ENCODE measurements around the gene TIGAR.
A peak's percentile ranks its signal among the peaks of the same experiment; 100 is the strongest.

The TIGAR gene

DNA sequence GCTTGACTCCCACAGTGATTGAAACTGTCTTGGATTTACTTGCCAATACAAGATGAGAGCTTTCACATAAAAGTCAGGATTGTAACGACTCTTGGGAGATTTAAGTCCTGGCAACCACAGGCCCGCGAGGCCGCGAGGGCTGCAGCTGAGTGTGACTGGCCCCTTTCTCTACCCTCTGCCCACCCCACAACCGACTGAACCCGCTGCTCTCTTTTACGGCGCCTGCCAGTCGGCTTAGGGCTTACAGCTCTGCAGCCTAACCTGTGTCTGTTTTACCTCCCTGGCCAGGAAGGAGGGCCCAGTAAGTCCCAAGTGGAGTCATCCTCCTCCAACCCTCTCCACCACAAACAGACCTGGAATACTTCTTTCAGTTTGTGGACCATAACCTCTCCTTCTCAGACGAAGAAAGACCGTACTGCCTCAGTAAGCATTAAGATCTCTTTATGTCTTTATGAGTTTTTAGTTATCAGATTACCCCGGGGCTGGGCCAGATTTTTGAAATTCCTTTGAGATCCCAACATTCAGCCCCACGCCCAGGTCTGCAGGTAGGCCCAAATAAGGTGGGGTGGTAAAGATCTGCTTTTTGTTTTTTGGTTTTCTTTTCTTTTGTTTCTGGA, 12.6 kb upstream of the TIGAR start:
- no peak for DNase-seq

GRCh38 chr12:4311776-4312175, 9.2 kb upstream of the TIGAR start:
- DNase-seq = no peak

DNA sequence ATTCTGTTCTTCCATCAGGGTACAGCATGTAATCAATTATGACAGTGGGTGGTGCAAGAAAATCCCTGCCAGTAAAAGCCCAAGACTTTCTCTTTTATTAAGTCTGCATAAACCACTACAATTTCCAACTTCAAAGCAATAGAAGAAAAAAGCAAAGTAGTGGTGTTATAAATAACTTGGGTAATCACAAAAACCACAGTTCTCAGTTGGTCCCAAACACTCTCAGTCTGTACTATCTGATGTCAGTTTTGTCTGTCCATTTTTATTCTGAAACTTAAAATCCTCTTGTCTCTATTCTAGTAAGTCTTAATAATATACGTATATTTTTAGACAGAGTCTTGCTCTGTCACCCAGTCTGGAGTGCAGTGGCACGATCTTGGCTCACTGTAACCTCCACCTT, 8.8 kb upstream of the TIGAR start:
- no peak for DNase-seq

DNA sequence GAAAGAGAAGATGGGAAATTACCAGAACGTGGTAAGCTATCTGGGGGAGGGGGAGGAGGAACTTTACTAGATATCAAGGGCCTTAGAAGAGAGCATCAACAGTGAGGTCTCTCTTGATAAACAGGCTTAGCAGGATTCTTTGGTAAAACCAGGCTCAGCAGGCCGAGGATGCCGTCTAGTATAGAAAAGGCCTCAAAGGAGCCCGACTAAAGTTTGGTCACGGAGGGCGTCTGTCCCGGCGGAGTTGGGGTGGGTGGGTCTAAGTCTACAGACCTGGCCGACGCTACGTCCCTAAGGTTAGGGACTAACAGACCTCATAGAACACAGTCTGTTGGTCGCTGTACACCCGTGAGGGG, 538 bp upstream of the TIGAR start:
- no peak for DNase-seq

- DNase-seq = no peak
Observed at GRCh38 chr12:4322726-4323125, 1.7 kb downstream of the TIGAR start.

- no peak for DNase-seq
Observed at GRCh38 chr12:4323396-4323795, 2.4 kb downstream of the TIGAR start.

DNA sequence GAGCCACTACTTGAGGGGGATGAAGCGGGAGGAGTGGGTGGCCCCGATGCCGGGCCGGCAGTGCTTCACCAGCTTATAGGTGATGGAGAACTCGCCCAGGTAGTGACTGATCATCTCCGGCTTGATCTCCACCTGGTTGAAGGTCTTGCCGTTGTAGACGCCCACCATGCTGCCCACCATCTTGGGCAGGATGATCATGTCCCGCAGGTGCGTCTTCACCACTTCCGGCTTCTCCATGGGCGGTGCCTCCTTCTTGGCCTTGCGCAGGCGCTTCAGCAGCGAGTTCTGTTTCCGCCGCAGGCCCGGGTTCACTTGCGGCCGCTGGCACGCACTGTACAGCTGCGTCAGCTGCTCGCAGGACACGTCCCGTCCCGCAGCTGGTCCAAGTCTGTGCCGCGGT, 3.4 kb downstream of the TIGAR start:
- DNase-seq = no peak

- no peak for DNase-seq
Observed at GRCh38 chr12:4325966-4326365, 5.0 kb downstream of the TIGAR start.

DNA sequence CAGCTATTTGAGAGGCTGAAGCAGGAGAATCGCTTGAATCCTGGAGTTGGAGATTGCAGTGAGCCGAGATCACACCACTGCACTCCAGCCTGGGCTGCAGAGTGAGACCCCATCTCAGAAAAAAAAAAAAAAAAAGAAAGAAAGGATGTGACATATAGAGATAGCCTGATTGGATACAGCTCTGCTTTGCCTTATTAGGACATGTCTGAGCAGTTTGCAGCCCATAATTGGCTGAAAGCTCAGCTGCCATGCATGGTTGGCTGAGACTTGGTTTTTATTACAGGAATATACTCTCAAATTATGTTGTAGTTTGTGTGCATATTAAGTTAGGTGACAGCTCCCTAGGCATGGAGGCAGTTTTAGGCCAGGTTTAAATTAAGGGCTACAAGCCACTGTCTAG, 6.3 kb downstream of the TIGAR start:
- no peak for DNase-seq

GRCh38 chr12:4330203-4330602, 9.2 kb downstream of the TIGAR start:
- DNase-seq = no peak

DNA sequence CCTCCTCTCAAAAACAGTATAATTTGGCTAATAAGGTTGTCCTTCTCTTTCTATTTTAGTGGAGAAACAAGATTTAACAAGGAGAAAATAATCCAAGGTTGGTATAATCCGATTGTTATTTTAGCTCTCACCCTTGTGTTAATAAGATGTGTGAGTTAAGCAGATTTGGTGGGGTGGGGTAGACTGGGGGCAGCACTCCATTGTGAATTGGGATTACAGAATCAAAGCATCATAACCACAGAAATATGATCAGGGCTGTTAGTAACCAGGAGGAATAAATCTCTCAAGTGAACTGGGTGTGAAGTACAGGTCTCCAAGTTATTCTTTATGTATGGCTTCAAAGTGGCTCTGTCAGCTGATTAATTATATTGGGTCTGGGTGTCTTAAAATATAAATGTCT, 10.2 kb downstream of the TIGAR start:
- no peak for DNase-seq

GRCh38 chr12:4331842-4332241, 10.8 kb downstream of the TIGAR start:
- DNase-seq = no peak

DNA sequence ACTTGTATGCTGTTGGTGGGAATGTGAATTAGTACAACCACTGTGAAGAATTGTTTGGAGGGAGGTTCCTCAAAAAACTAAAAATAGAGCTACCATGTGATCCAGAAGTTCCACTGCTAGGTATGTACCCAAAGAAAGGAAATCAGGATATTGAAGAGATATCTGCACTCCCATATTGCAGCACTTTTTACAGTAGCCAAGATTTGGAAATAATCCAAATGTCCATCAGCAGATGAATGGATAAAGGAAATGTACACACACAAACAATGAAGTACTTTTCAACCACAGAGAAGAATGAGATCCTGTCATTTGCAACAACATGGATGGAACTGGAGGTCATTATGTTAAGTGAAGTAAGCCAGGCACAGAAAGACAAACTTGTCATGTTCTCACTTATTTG, 25.9 kb downstream of the TIGAR start:
- no peak for DNase-seq

DNA sequence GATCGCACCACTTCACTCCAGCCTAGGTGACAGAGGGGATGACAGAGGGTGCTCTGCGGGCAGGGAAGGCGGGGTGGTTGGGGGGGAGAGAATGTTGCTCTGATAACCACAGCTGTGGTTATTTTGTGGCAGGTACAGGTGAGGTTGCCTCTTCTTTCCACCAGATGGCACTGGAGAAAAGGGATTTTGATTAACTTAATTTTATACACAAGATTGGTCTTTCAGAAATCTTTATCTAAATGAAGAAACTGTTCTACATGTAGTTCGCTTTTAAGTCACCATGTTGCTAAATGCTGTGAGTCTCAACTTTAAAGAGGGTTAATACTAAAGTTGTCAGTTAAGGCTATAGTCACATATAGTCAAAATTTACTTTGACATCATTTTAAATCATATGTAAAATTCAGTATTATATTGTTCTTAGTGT, 32.8 kb downstream of the TIGAR start:
- DNase-seq = peak; percentile 7

GRCh38 chr12:4355156-4356040, 34.4 kb downstream of the TIGAR start:
- DNase-seq = no peak

- no peak for DNase-seq
Observed at GRCh38 chr12:4356041-4356327, 35.0 kb downstream of the TIGAR start.

- no peak for DNase-seq
Observed at GRCh38 chr12:4366090-4366489, 45.1 kb downstream of the TIGAR start.

- no peak for DNase-seq
Observed at GRCh38 chr12:4369548-4369947, 48.5 kb downstream of the TIGAR start.

DNA sequence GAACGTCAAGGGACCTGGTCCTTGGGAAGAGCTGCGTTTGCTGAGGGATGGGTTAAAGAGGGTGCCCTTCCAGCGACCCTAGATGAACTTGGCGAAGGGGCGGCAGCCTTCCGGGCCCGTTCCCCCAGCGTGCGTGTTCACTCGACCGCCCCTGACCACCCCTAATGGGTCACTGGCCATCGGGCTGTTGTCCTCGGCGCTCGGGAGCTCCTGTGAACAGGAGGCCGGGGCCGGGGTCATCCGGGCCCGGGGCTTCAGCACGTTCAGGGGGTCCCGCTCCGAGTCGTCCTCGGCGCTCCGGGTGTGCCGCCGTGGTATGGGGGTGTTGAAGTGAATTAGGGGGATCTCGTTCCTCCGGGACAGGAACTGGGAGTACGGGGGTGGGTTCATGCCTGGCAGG, 49.3 kb downstream of the TIGAR start:
- DNase-seq = no peak

- DNase-seq = no peak
Observed at GRCh38 chr12:4372653-4373052, 51.6 kb downstream of the TIGAR start.

DNA sequence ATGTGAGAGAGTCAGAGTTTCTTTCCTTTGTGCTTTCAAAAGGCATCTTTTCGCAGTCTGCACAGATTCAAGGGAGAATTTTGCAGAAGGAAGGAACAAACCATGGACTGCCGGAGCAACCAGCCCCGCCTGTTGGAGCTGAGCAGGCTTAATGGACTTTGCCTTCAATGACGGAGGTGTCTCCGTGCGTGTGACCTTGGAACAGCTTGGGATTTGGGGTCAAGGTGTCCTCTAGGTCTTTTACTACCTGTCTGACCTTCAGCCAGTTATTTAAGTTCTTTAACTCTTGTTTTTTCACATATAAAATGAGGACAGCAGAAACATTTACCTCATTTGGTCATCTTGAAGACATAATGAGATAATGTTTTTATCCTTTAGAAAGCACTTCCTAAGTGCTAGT, 54.4 kb downstream of the TIGAR start:
- no peak for DNase-seq

DNA sequence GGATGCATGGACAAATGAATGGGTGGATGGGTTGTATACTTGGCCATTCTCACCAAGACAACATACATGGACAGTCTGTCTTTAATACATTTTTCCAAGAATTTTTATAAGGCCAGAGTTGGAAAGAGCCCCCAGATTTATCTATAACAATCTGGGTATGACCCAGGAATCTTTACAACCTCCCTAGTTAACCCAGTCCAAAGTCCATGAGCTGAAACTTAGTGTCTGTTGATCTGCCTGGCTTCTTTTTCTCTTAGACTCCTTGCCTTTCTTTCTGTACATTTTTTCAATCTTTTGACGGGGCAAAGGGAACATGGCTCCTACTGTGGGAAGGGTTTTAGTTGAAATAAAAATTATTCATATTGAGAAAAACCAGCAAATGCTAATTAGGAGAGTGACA, 57.8 kb downstream of the TIGAR start:
- DNase-seq = no peak

DNA sequence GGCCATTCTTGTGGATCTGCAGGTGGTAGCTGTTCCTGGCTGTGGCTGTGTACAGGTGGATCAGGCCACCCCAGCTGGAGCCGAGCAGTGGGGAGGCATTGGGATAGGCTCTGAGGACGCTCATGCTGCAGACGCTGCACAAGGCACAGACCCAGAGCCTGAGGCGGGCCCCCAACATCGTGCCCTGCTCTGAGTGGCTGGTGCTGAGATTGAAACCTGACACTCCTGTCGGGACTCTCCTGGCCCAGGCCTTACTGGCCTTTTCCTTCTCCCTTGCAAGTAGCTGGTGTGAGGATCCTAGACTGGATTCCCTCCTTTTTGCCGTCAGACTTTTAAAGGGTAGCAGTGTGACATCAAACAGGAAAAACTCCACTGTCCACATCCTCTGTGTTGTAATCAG, 58.4 kb downstream of the TIGAR start, which contains the start of gene FGF23:
Gene FGF23, minus strand, starts transcription at position 308 of the 400 bp plus-strand sequence. Its CDS starts 130 bp downstream, at position 178.
- no peak for DNase-seq

- DNase-seq = no peak
Observed at GRCh38 chr12:4380332-4380731, 59.3 kb downstream of the TIGAR start.

- no peak for DNase-seq
Observed at GRCh38 chr12:4383304-4383865, 62.4 kb downstream of the TIGAR start.

All from NCI-H1092 treated with DMSO at 0.1 percent for 48 hours (cell line).